ENCODE data around the gene SIRT3.

The SIRT3 gene

GRCh38 chr11:271319-271715 lies 35.2 kb upstream of the SIRT3 start:
- DNase-seq, result no peak

DNA sequence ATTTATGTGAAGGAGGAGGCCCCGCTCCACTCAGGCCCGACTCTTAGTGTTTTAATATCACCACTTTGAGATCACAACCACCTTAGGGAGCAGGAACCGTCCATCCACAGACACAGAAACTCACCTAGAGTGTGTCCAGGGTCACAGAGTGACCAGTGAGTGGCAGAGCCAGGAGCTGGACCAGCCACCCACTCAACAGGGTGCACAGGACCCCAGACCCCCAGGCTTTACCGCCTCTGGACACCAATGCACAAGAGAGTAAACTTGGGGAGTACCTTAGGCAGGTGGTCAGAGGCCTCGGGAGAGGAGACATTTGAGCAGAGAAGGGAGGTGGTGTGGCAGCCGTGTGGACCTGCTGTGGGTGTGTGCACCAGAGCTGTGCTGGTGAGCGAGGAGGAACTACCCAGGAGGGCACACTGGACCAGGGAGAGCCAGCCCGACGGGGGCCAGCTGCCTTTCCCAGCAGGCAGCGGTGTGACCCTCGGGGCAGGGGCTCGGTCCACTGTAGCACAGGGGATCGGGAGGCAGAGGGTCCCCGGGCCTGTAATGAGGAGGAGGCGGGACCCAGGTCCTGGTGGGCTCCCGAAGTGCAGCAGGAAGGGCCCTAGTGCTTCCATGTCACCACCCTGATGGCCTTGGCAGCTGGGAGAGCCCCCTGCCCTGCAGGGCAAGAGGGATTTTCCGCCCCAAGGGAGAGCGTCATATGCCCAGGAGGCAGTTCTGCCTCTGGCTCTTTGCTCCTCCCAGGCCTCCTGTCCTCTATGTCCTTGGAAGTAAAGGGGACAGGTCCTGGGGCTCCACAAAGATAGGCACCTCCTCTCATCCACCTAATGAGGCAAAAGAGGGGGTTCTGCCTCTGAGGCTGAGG lies 34.5 kb upstream of the SIRT3 start:
- DNase-seq, result no peak

GRCh38 chr11:269146-269890 lies 33.2 kb upstream of the SIRT3 start:
- DNase-seq, result peak in 2 of 58 donors; percentile 21 to 23

DNA sequence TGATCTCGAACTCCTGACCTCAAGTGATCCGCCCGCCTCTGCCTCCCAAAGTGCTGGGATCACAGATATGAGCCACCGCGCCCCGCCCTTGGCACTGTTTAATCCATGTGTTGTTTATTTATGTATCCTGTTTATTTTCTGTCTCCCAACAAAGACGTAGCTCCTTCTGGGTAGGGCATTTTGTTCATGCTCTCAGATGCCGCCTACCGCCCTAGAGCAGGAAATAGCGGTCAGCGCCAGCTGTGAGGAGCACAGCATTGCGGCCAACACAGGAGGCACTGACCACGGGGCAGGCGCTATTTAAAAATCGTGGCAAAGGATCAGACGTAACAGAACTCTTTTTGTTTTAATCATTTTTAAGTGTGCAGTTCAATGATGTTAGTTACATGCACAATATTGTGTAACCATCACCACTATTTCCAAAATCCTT lies 32.6 kb upstream of the SIRT3 start:
- peak in 10 of 58 donors; percentile 16 to 44 (median 20) for DNase-seq

DNA sequence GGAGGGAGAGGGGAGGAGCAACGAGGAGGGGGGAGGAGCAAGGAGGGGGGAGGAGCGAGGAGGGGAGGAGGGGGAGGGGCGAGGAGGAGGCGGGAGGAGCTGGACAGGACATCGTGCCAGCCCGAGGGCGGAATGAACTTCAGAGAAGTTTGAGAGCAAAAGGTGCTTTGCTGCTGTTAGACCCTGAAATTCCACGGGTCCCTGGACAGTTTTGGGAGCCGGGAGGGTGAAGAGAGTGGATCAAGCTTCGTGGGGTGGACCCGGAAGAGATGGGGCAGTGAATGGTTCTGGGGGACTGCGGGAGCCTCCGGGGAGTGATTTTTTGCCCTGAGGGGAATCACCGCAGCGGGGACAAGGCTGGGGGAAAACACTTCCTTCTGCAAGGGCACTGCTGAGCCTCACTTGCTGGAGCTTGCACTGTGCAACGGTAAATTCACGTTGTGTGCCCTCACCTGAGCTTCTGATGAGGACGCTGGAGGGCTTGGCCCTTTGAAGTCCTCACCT lies 31.4 kb upstream of the SIRT3 start:
- no peak for DNase-seq

GRCh38 chr11:266676-267439 lies 30.7 kb upstream of the SIRT3 start:
- DNase-seq, result no peak

GRCh38 chr11:261624-262023 lies 25.5 kb upstream of the SIRT3 start:
- DNase-seq, result no peak

DNA sequence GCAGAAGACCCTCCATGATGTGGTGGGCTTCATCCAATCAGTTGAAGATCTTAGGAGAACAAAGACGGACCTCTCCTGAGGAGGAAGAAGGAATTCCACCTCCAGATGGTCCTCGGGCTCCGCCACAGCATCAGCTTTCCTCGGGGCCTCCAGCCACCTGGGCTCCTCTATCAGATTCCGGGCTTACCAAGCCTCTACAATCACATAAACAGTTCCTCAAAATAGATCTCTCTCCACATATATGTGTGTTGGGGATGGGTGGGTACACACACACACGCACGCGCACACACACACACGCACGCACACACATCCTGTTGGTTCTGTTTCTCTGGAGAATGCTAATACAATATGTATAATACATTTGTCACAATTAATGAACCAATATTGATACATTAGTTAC lies 23.3 kb upstream of the SIRT3 start:
- no peak for DNase-seq

DNA sequence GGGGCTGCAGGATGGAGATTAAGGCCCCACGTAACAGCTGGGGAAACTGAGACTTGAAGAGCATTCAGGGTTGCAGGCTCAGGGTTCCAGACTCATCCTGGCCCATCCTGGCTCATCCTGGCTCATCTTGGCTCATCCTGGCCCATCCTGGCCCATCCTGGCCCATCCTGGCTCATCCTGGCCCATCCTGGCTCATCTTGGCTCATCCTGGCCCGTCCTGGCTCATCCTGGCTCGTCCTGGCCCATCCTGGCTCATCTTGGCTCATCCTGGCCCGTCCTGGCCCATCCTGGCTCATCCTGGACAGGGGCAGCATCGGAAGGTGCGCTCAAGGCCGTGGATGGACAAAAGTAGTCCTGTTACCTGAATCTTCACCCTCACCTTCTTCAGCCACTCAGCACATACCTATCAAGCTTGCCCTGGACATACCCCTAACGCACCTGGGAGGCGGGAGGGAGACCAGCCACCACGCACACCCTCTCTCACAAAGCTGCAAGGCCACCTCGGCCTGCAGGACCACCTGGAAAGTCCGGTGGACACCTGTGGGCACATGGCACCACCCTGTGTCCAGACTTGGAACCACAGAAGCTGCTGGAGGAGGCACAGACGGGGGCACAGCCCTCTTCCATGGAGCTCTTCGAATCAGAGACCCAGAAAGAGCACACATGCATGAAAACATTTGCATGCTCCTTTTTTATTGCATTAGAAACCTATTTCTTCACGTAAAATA lies 21.8 kb upstream of the SIRT3 start:
- DNase-seq, result no peak

- no peak for DNase-seq
These were observed 21.0 kb upstream of the SIRT3 start for GRCh38 chr11:256952-257737.

DNA sequence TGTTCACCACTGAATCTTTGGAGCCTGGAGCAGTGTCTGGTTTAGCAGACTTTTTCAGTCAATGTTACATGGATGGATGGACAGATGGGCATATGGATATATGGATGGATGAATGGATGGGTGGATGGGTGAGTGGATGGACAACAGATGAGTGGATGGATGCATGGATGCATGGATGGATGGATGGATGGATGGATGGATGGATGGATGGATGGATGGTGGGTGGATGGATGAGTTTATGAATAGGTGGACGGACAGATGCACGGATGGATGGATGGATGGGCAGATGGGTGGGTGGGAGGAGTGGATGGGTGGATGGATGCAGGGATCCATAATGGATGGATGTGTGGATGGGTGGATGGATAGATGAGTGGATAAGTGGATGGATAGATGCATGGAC lies 19.7 kb upstream of the SIRT3 start:
- DNase-seq, result no peak

- no peak for DNase-seq
These were observed 19.0 kb upstream of the SIRT3 start for GRCh38 chr11:255176-255575.

DNA sequence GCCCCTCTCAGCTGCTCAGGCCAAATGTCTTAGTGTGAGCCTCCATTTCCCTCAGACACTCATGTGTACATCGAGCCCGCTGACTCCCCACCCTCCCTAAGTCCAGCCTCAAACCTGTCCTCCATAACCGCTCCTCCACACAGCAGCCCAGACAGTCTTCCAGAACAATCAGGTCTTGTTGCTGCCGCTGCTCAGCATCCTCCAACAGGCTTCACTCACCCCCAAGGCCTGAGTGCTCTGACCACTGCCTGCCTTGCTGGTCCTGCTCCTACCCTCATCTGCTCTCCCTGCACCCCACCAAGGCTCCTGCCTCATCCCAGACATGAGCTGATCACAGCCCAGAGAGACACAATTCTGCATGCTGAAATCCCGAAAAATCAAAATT lies 17.7 kb upstream of the SIRT3 start:
- DNase-seq, result no peak

DNA sequence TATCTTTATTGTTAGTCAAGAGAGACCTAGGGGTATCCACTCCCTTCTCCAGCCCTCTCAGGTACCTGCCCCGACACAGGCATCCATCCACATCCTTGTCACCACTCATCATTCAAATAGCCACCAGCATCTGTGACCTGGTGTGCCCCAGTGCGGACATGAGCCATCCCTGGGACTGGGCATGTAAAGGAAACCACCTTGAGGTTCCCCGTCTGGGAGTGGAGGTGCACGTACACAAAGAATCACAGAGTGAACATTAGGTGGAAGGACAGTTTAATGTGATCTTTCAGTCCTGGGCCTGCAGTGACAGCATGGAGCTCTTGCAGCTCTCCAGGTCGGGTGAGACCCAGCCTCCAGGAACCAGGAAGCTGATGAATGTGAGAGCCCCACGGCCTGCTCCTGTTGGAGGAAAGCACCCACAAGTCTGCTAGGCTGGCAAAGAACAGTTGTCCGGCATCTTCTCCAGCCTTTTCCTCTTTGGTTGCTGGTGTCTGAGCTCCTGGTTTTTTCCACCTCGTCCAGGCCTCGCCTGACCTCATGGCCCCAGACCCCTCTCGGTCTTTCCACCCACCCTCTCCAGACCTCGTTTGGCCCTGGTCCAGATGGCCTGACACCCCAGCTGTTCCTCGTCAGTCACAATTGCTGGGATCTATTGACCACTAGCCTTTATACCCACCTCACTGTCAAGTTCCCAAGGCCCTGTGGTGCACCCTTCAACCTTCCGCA lies 17.2 kb upstream of the SIRT3 start:
- no peak for DNase-seq

GRCh38 chr11:252666-253065 lies 16.5 kb upstream of the SIRT3 start:
- no peak for DNase-seq

DNA sequence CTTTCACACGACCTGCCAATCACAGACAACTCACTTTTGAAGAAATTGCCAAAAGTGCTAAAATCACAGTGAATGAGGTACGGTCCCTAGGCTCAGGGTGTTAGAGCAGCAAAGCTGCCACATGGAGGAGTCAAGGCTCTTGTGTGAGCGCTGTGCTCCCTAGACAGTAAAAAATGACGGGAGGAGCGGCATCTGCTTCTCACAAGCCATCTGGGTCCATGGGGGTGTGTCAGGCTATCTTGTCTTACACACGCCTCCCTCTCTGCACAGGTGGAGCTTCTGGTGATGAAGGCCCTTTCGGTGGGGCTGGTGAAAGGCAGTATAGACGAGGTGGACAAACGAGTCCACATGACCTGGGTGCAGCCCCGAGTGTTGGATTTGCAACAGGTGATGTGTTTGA lies 15.4 kb upstream of the SIRT3 start:
- DNase-seq, result no peak

DNA sequence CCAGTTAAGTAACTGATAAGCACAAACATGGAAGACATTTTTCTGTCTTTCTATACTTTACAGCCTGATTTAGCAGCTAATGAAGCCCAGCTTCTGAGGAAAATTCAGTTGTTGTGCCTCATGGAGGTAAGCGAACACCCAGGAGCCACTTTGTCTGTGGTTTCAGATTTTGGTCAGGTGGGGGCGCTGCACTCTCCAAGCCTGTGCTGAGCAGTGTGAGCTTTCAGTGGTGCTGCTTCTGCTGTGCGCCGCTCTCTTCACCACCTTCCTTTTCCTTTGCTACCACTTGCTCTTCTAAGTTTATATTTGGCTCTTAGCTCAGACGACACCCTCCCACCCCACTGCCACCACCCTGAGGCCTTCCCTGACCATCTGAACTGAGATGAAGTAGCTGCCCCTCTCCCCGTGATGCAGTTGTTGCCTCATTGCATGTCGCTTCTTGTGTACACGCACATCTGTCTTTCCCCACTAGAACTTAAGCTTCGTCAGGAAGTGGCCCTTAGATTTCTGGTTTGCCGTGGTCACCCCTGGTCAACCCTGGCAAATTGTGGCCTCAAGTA lies 14.7 kb upstream of the SIRT3 start:
- DNase-seq, result peak in 18 of 58 donors; percentile 10 to 60 (median 20)

- no peak for DNase-seq
These were observed 14.1 kb upstream of the SIRT3 start for GRCh38 chr11:250274-250673.

- no peak for DNase-seq
These were observed 12.9 kb upstream of the SIRT3 start for GRCh38 chr11:249062-249461.
